Body of pancreas (tissue), 4 donors: Measurements from ENCODE around the gene KLHL29.

Source experiments
- POLR2A ChIP-seq, 3 donors: fragments of 450-650 bp; IDR thresholded peaks; one replicate each; pipeline ENCODE4 v1.6.1; 2016; ENCODE audit warnings: antibody characterized with exemption in 3 of 3, mild to moderate bottlenecking in 2 of 3
- TF ChIP-seq, protein P1 (sequence below), 7 experiments: fragments of 450-650 bp in 4 of 7; fragments of 200-600 bp in 3 of 7; sonication (generic) in 3 of 7; IDR thresholded peaks; one replicate each; pipeline ENCODE4 v1.5.1; 2016 to 2019; ENCODE audit warnings: antibody characterized with exemption in 7 of 7

DNA sequence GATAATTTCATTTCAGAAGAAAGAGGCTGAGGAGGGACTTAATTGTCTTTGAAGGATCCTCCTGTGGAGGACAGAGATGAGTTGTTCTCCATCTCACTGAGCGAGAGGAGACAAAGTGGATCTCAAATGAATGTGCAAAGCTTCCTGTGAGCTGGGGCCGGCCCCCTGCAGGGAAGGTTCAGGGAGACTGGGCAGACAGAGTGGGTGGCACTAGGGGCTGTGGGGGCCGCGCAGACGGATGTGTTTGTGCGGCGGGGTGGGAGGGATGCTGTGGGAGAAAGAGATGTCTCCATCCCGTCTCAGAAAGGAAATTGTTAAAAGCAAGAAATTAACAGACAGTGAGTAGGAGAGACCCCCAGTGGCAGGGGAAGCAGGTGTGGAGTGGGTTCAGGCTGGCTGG lies 29.1 kb downstream of the KLHL29 start:
- no peak for TF ChIP-seq POLR2A (IDR thresholded peaks at IDR 0.05)
- TF ChIP-seq, protein P1, sequence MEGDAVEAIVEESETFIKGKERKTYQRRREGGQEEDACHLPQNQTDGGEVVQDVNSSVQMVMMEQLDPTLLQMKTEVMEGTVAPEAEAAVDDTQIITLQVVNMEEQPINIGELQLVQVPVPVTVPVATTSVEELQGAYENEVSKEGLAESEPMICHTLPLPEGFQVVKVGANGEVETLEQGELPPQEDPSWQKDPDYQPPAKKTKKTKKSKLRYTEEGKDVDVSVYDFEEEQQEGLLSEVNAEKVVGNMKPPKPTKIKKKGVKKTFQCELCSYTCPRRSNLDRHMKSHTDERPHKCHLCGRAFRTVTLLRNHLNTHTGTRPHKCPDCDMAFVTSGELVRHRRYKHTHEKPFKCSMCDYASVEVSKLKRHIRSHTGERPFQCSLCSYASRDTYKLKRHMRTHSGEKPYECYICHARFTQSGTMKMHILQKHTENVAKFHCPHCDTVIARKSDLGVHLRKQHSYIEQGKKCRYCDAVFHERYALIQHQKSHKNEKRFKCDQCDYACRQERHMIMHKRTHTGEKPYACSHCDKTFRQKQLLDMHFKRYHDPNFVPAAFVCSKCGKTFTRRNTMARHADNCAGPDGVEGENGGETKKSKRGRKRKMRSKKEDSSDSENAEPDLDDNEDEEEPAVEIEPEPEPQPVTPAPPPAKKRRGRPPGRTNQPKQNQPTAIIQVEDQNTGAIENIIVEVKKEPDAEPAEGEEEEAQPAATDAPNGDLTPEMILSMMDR (IDR thresholded peaks at IDR 0.05): no peak
